Vagina (tissue), 2 donors: ENCODE results near the gene PDE4D. TPM values are rescaled to one million over a fixed set of nuclear protein-coding genes. Genes with fewer than 3 reads are reported as not detected.

Experiments used
- DNase-seq, 2 donors: peaks; one replicate each; pipeline ENCODE4 v3.0.0-alpha.2; 2017; ENCODE audit errors: extremely low spot score in 2 of 2
- H3K27ac ChIP-seq: fragments of 200-600 bp; sonication (generic); one replicate; pipeline ENCODE4 v1.5.1; 2019
- H3K27me3 ChIP-seq: fragments of 200-600 bp; sonication (generic); one replicate; pipeline ENCODE4 v1.5.1; 2019
- H3K36me3 ChIP-seq, 2 donors: fragments of 200-600 bp; sonication (generic); one replicate each; pipeline ENCODE4 v1.5.1; 2017 to 2019
- H3K4me1 ChIP-seq: fragments of 200-600 bp; sonication (generic); one replicate; pipeline ENCODE4 v1.5.1; 2019
- H3K4me3 ChIP-seq, 2 donors: fragments of 200-600 bp; sonication (generic); 1 replicate in 1 of 2; 2 replicates in 1 of 2; pipeline ENCODE4 v1.5.1; 2016 to 2019
- H3K9me3 ChIP-seq: fragments of 200-600 bp; sonication (generic); one replicate; pipeline ENCODE4 v1.5.1; 2019
- CTCF ChIP-seq, 3 experiments: fragments of 450-650 bp in 2 of 3; fragments of 200-600 bp in 1 of 3; sonication (generic) in 1 of 3; IDR thresholded peaks; one replicate each; pipeline ENCODE4 v1.5.1; 2017 to 2019; ENCODE audit warnings: antibody characterized with exemption in 3 of 3, mild to moderate bottlenecking in 2 of 3, moderate library complexity in 2 of 3
- POLR2A ChIP-seq, 2 donors: fragments of 450-650 bp; IDR thresholded peaks; one replicate each; pipeline ENCODE4 v1.6.1; 2017; ENCODE audit warnings: antibody characterized with exemption in 2 of 2, mild to moderate bottlenecking in 2 of 2, moderate library complexity in 2 of 2
- POLR2AphosphoS5 ChIP-seq, 2 donors: sonication (generic); formaldehyde crosslinking; IDR thresholded peaks; one replicate each; pipeline ENCODE4 v1.9.0; 2017; ENCODE audit warnings: antibody characterized with exemption in 2 of 2, mild to moderate bottlenecking in 2 of 2, low read depth in 1 of 2; ENCODE audit not compliant: insufficient read depth in 1 of 2
- intact Hi-C: fragments of 100-400 bp; cut with DNase I; formaldehyde crosslinking; loops from one replicate; pipeline ENCODE4 v1.15.1; 2023
- total RNA-seq: library from RNA; depleted of rRNA; stranded (reverse); fragments of >200 nt; gene quantifications from one replicate; pipeline ENCODE4 v1.2.3, GENCODE V29; 2016

The PDE4D gene
- total RNA-seq, 1 donor from 2014 or later = 86.9 TPM

- Histone ChIP-seq H3K27ac (peak overlapping the region; percentile 73), H3K4me3 (no peak overlapping the region), H3K27me3 (no peaks in the 10 kb centered on the region), H3K36me3 (no peaks in the 10 kb centered on the region), H3K9me3 (no peaks in the 10 kb centered on the region), H3K4me1 (peaks cover 30% of the 10 kb centered on the region)
- intact Hi-C loops = no loop called here
- TF ChIP-seq POLR2A (IDR thresholded peaks at IDR 0.05) = no peak
- TF ChIP-seq CTCF (IDR thresholded peaks at IDR 0.05) = no peak
- no peak for TF ChIP-seq POLR2AphosphoS5 (IDR thresholded peaks at IDR 0.05; ENCODE audit: insufficient read depth in 1 of 2, low read depth in 1 of 2)
- DNase-seq = no peak
These were observed 768.2 kb downstream of the PDE4D start for GRCh38 chr5:59125011-59125961.

- Histone ChIP-seq H3K27ac (peak overlapping the region; percentile 7), H3K4me1 (peaks cover 30% of the 10 kb centered on the region), H3K36me3 (no peaks in the 10 kb centered on the region), H3K4me3 (no peak overlapping the region), H3K27me3 (no peaks in the 10 kb centered on the region), H3K9me3 (no peaks in the 10 kb centered on the region)
- TF ChIP-seq POLR2AphosphoS5 (IDR thresholded peaks at IDR 0.05; ENCODE audit: insufficient read depth in 1 of 2, low read depth in 1 of 2) (no peak), POLR2A (IDR thresholded peaks at IDR 0.05) (no peak), CTCF (IDR thresholded peaks at IDR 0.05) (no peak)
- intact Hi-C loops = no loop called here
- DNase-seq = no peak
These were observed 769.6 kb downstream of the PDE4D start for GRCh38 chr5:59123595-59124561.

- intact Hi-C loops = no loop called here
- Histone ChIP-seq H3K36me3 (no peaks in the 10 kb centered on the region), H3K27me3 (no peaks in the 10 kb centered on the region), H3K4me3 (no peak overlapping the region), H3K9me3 (no peaks in the 10 kb centered on the region), H3K4me1 (peaks cover 10% of the 10 kb centered on the region), H3K27ac (no peak overlapping the region)
- TF ChIP-seq POLR2AphosphoS5 (IDR thresholded peaks at IDR 0.05; ENCODE audit: insufficient read depth in 1 of 2, low read depth in 1 of 2) (no peak), CTCF (IDR thresholded peaks at IDR 0.05) (no peak), POLR2A (IDR thresholded peaks at IDR 0.05) (no peak)
- no peak for DNase-seq
These were observed 774.0 kb downstream of the PDE4D start for GRCh38 chr5:59119480-59119879.

GRCh38 chr5:59117320-59117719, 776.2 kb downstream of the PDE4D start:
- no peak overlapping the region for H3K4me3 ChIP-seq
- H3K36me3 ChIP-seq = no peaks in the 10 kb centered on the region
- H3K9me3 ChIP-seq = no peaks in the 10 kb centered on the region
- no peak overlapping the region for H3K27ac ChIP-seq
- intact Hi-C loops = no loop called here
- TF ChIP-seq CTCF (IDR thresholded peaks at IDR 0.05) = no peak
- no peak for TF ChIP-seq POLR2AphosphoS5 (IDR thresholded peaks at IDR 0.05; ENCODE audit: insufficient read depth in 1 of 2, low read depth in 1 of 2)
- TF ChIP-seq POLR2A (IDR thresholded peaks at IDR 0.05) = no peak
- DNase-seq = no peak
- H3K4me1 ChIP-seq = peaks cover 10% of the 10 kb centered on the region
- H3K27me3 ChIP-seq = no peaks in the 10 kb centered on the region
